ENCODE results near the gene MYO15A. TPM values are rescaled to one million over a fixed set of nuclear protein-coding genes. Genes with fewer than 3 reads are reported as not detected.

The MYO15A gene
- total RNA-seq: under 1 TPM; 0.23 to 0.35 TPM

- DNase-seq: no peak
- Mint-ChIP-seq H3K27me3 (no peaks in the 10 kb centered on the region), H3K36me3 (ENCODE audit: low read depth) (no peaks in the 10 kb centered on the region), H3K4me1 (no peaks in the 10 kb centered on the region), H3K4me3 (no peak within 1 kb of the TSS), H3K9me3 (no peaks in the 10 kb centered on the region), H3K27ac (no peak within 1 kb of the TSS)
- CTCF ChIA-PET: no interaction called here
- POLR2A ChIA-PET: no interaction called here
Measured at GRCh38 chr17:18108401-18109312, at the start of gene MYO15A. Gene MYO15A (plus strand): TSS chr17:18108756. CDS start chr17:18118801, 10,045 bp downstream.

DNA sequence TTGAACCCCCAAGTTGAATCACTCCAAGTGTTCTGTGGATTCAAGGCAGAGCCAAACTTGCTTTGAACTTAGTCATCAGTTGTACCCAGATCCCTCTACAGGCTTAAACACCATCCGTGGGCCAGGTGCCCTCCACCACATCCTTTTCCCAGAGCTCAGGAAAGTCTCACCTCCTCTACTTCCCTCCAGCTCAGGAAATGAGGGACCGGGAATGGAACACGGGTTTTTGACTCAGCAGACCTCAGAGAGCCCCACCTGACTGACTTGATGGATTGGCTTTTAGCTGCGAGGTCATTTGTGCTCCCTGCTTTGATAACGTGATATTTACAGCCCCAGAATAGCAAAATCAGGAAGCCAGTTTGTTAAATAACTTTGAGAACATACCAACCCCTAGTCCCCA, 49.3 kb upstream of the MYO15A start:
- CTCF ChIA-PET: interaction anchor here (0.6 to 1.1 kb wide), 2 partner anchors 14 to 36 kb away, joined by 3 read pairs; no protein-coding TSS in a partner anchor
- Mint-ChIP-seq H3K27me3 (no peaks in the 10 kb centered on the region), H3K4me3 (no peak overlapping the region), H3K27ac (no peak overlapping the region), H3K9me3 (no peaks in the 10 kb centered on the region), H3K4me1 (peaks cover 4% of the 10 kb centered on the region), H3K36me3 (ENCODE audit: low read depth) (peaks cover 27% of the 10 kb centered on the region)
- DNase-seq: no peak
- POLR2A ChIA-PET: no interaction called here

- POLR2A ChIA-PET: no interaction called here
- CTCF ChIA-PET: no interaction called here
- Mint-ChIP-seq H3K27me3 (no peaks in the 10 kb centered on the region), H3K27ac (no peak overlapping the region), H3K36me3 (ENCODE audit: low read depth) (peaks cover 15% of the 10 kb centered on the region), H3K9me3 (no peaks in the 10 kb centered on the region), H3K4me3 (no peak overlapping the region), H3K4me1 (peaks cover 3% of the 10 kb centered on the region)
- DNase-seq: no peak
Measured at GRCh38 chr17:18064053-18064452, 44.5 kb upstream of the MYO15A start.

DNA sequence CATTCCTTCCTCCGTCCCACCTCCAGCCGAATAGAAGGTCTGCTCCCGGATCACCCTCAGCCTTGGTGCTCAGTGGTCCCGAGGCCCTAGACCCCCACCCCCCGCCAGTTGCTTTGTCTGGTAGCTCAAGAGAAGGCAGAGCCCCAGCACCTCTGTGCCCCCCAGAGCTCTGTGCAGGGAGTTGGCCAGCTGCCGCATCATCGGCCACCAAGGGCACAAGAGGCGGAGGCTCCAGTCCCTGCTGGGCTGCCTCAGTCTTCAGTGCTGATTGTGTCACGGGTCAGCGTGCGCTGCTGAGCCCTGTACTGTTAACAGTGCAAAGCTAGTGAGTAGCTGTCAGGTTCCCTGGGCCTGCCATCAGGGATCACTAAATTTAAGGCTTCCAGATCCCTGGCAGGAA, 43.0 kb upstream of the MYO15A start:
- Mint-ChIP-seq H3K27me3 (peaks cover 3% of the 10 kb centered on the region), H3K27ac (no peak overlapping the region), H3K4me1 (peaks cover 3% of the 10 kb centered on the region), H3K4me3 (no peak overlapping the region), H3K36me3 (ENCODE audit: low read depth) (peaks cover 9% of the 10 kb centered on the region), H3K9me3 (no peaks in the 10 kb centered on the region)
- DNase-seq: no peak
- POLR2A ChIA-PET: no interaction called here
- CTCF ChIA-PET: interaction anchor here (1.0 kb wide), 1 partner anchor 752 kb away, joined by 3 read pairs; no protein-coding TSS in a partner anchor

GRCh38 chr17:18066866-18067265, 41.7 kb upstream of the MYO15A start:
- DNase-seq: no peak
- no peaks in the 10 kb centered on the region for H3K9me3 Mint-ChIP-seq
- peaks cover 10% of the 10 kb centered on the region for H3K27me3 Mint-ChIP-seq
- peaks cover 9% of the 10 kb centered on the region for H3K36me3 Mint-ChIP-seq (ENCODE audit: low read depth)
- peaks cover 10% of the 10 kb centered on the region for H3K4me1 Mint-ChIP-seq
- POLR2A ChIA-PET: no interaction called here
- no peak overlapping the region for H3K4me3 Mint-ChIP-seq
- no peak overlapping the region for H3K27ac Mint-ChIP-seq
- CTCF ChIA-PET: no interaction called here

GRCh38 chr17:18069101-18069500, 39.5 kb upstream of the MYO15A start:
- Mint-ChIP-seq H3K27ac (no peak overlapping the region), H3K4me3 (no peak overlapping the region), H3K36me3 (ENCODE audit: low read depth) (peaks cover 9% of the 10 kb centered on the region), H3K9me3 (no peaks in the 10 kb centered on the region), H3K4me1 (peaks cover 10% of the 10 kb centered on the region), H3K27me3 (peaks cover 13% of the 10 kb centered on the region)
- ChIA-PET POLR2A (no interaction called here), CTCF (no interaction called here)
- no peak for DNase-seq

DNA sequence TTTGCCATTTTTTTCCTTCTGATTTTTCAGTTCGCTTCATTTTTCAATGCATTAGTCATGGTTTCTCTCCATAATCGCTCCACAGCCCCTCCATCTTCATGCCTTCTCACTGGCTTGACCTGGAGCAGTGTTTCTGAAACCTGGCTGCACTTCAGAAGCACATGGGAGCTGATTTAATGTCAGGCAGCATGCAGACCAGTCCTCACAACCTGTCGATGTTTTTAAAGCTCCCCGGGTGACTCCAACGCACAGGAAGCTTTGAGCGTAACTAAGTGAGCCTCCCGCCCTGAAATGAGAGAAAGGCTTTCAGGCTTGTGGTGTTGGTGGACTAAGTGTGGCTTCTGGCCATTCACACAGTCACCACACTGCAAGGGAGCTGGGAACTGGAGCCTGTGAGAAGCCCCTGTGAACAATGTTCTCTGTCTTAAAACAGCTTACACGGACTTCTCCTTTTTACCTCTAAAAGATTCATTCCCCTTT, 37.7 kb upstream of the MYO15A start:
- Mint-ChIP-seq H3K27me3 (peaks cover 20% of the 10 kb centered on the region), H3K4me1 (peaks cover 10% of the 10 kb centered on the region), H3K9me3 (no peaks in the 10 kb centered on the region), H3K36me3 (ENCODE audit: low read depth) (no peaks in the 10 kb centered on the region), H3K4me3 (no peak overlapping the region), H3K27ac (no peak overlapping the region)
- POLR2A ChIA-PET: no interaction called here
- no peak for DNase-seq
- CTCF ChIA-PET: interaction anchor here (0.6 to 0.9 kb wide), 2 partner anchors 180 to 441 kb away, joined by 3 to 4 read pairs; no protein-coding TSS in a partner anchor

DNA sequence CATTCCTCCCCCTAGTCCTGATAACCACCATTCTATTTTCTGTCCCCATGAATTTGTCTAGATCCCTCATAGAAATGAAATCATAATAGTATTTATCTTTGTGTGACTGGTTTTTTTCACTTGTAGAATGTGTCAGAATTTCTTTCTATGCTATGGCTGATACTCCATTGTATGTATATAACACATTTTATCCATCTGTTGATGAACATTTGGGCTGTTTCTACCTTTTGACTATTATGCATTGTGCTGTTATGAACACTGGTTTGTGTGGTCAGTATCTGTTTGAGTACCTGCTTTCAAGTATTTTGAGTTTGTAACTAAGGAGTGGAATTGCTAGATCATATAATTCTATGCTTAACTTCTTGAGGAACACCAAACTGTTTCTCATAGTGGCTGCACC, 36.8 kb upstream of the MYO15A start:
- Mint-ChIP-seq H3K36me3 (ENCODE audit: low read depth) (no peaks in the 10 kb centered on the region), H3K27ac (no peak overlapping the region), H3K4me3 (no peak overlapping the region), H3K4me1 (peaks cover 10% of the 10 kb centered on the region), H3K27me3 (peaks cover 20% of the 10 kb centered on the region), H3K9me3 (no peaks in the 10 kb centered on the region)
- DNase-seq: no peak
- CTCF ChIA-PET: interaction anchor here (0.6 kb wide), 1 partner anchor 442 kb away, joined by 3 read pairs; no protein-coding TSS in a partner anchor
- POLR2A ChIA-PET: no interaction called here

DNA sequence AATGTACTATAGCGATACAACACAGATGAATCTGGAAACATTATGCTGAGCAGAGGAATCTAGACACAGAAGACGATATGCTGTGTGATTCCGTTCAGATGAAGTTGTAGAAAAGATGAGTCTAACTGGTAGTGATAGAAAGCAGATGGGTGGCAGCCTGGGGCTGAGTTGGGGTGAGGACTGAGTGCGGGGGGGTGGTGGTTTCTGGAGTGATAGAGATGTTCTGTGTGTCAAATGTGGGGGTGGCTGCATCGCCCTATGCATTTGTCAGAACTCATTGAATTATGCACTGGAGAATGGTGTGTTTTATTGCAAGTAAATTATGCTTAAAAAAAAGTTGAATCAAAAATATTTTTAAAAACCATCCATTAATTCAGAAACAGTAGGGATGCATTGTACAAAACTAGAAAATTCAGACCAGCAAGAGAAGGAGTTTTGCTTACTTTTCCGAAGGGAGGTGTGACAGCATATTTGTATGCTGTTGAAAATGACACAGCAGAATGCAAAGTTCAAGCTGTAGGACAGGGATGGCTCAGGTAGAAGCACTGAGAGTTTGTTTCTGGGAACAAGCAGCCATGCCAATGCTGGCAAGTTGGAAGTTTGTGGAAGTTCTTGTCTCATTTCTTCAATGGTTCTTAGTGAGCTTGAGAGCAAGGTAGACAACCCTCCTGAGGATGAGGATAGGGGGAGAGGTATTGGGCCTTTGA, 33.8 kb upstream of the MYO15A start:
- no peak for DNase-seq
- POLR2A ChIA-PET: no interaction called here
- Mint-ChIP-seq H3K4me3 (no peak overlapping the region), H3K27ac (peak overlapping the region; percentile 17), H3K9me3 (no peaks in the 10 kb centered on the region), H3K4me1 (peaks cover 10% of the 10 kb centered on the region), H3K36me3 (ENCODE audit: low read depth) (no peaks in the 10 kb centered on the region), H3K27me3 (peaks cover 25% of the 10 kb centered on the region)
- CTCF ChIA-PET: no interaction called here

DNA sequence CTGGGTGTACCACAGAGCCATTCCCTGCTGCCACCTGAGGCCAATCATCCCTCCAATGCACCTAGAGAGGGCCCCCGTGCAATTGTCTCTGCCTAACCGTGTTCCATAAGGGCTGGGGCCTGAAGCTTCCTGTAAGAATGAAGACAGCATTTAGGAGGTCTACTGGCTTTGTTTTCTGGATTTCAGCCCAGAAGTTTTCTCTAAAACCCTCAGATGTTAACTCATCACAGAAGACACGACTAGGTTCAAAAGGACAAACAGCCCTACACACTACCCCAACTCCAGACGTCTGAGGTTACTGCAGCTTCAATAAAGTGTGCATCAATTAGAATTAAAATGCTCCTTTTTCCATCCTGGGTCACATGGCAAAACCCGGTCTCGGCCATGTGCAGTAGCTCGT, 31.6 kb upstream of the MYO15A start:
- DNase-seq: no peak
- Mint-ChIP-seq H3K27me3 (peaks cover 20% of the 10 kb centered on the region), H3K36me3 (ENCODE audit: low read depth) (no peaks in the 10 kb centered on the region), H3K27ac (no peak overlapping the region), H3K9me3 (no peaks in the 10 kb centered on the region), H3K4me3 (no peak overlapping the region), H3K4me1 (no peaks in the 10 kb centered on the region)
- ChIA-PET POLR2A (interaction anchor here (0.5 kb wide), 1 partner anchor 48 kb away, joined by 3 read pairs; no protein-coding TSS in a partner anchor), CTCF (interaction anchor here (0.6 kb wide), 1 partner anchor 457 kb away, joined by 3 read pairs; no protein-coding TSS in a partner anchor)

- ChIA-PET POLR2A (no interaction called here), CTCF (no interaction called here)
- Mint-ChIP-seq H3K4me3 (no peak overlapping the region), H3K27ac (no peak overlapping the region), H3K4me1 (no peaks in the 10 kb centered on the region), H3K36me3 (ENCODE audit: low read depth) (no peaks in the 10 kb centered on the region), H3K9me3 (no peaks in the 10 kb centered on the region), H3K27me3 (peaks cover 18% of the 10 kb centered on the region)
- DNase-seq: no peak
Measured at GRCh38 chr17:18079543-18079942, 29.0 kb upstream of the MYO15A start.

GRCh38 chr17:18084256-18084655, 24.3 kb upstream of the MYO15A start:
- no peaks in the 10 kb centered on the region for H3K9me3 Mint-ChIP-seq
- H3K4me1 Mint-ChIP-seq: peaks cover 17% of the 10 kb centered on the region
- peaks cover 10% of the 10 kb centered on the region for H3K27me3 Mint-ChIP-seq
- CTCF ChIA-PET: interaction anchor here (0.6 kb wide), 1 partner anchor 389 kb away, joined by 4 read pairs; no protein-coding TSS in a partner anchor
- no peak overlapping the region for H3K27ac Mint-ChIP-seq
- DNase-seq: no peak
- H3K4me3 Mint-ChIP-seq: no peak overlapping the region
- H3K36me3 Mint-ChIP-seq (ENCODE audit: low read depth): peaks cover 1% of the 10 kb centered on the region
- POLR2A ChIA-PET: no interaction called here

Measured in activated CD4-positive, alpha-beta T cell treated with anti-CD3 and anti-CD28 coated beads, Interleukin-2, amount 10 ng/mL, durations not matched to agents 7 days and 5 days (primary cell).